ENCODE results near the gene EPB41L4B.
"Not testable (repeated sequence)": the region's sequence is repeated elsewhere in the genome, so short reads cannot be mapped to it uniquely, and the experiment has no call there.

Gene EPB41L4B

GRCh38 chr9:109295221-109296130 lies 25.4 kb downstream of the EPB41L4B start:
- no peak for DNase-seq

- DNase-seq = no peak
These were observed 30.5 kb downstream of the EPB41L4B start for GRCh38 chr9:109290385-109290784.

GRCh38 chr9:109289931-109290330 lies 30.9 kb downstream of the EPB41L4B start:
- no peak for DNase-seq

GRCh38 chr9:109289186-109289585 lies 31.7 kb downstream of the EPB41L4B start:
- no peak for DNase-seq

- no peak for DNase-seq
These were observed 33.9 kb downstream of the EPB41L4B start for GRCh38 chr9:109286981-109287380.

- DNase-seq = no peak
These were observed 34.3 kb downstream of the EPB41L4B start for GRCh38 chr9:109286571-109286977.

- not testable (repeated sequence) for DNase-seq
These were observed 37.2 kb downstream of the EPB41L4B start for GRCh38 chr9:109283672-109284071.

- no peak for DNase-seq
These were observed 37.8 kb downstream of the EPB41L4B start for GRCh38 chr9:109283012-109283411.

GRCh38 chr9:109282302-109282701 lies 38.6 kb downstream of the EPB41L4B start:
- no peak for DNase-seq

- DNase-seq = no peak
These were observed 39.3 kb downstream of the EPB41L4B start for GRCh38 chr9:109281518-109281917.

GRCh38 chr9:109278848-109279247 lies 42.0 kb downstream of the EPB41L4B start:
- DNase-seq = no peak

GRCh38 chr9:109278216-109278615 lies 42.6 kb downstream of the EPB41L4B start:
- DNase-seq = no peak

- DNase-seq = no peak
These were observed 43.4 kb downstream of the EPB41L4B start for GRCh38 chr9:109277451-109277850.

- DNase-seq = no peak
These were observed 44.1 kb downstream of the EPB41L4B start for GRCh38 chr9:109276469-109277440.

GRCh38 chr9:109274884-109275730 lies 45.8 kb downstream of the EPB41L4B start:
- no peak for DNase-seq

GRCh38 chr9:109273869-109274268 lies 47.0 kb downstream of the EPB41L4B start:
- no peak for DNase-seq

GRCh38 chr9:109272745-109273144 lies 48.1 kb downstream of the EPB41L4B start:
- no peak for DNase-seq

- DNase-seq = no peak
These were observed 48.8 kb downstream of the EPB41L4B start for GRCh38 chr9:109272045-109272444.

GRCh38 chr9:109270971-109271925 lies 49.6 kb downstream of the EPB41L4B start:
- no peak for DNase-seq

- no peak for DNase-seq
These were observed 50.4 kb downstream of the EPB41L4B start for GRCh38 chr9:109270441-109270840.

- DNase-seq = no peak
These were observed 51.0 kb downstream of the EPB41L4B start for GRCh38 chr9:109269839-109270238.

Measured in CD4-positive, alpha-beta T cell treated with Interleukin-4 for 1 hour (primary cell).